Motor neuron (in vitro differentiated cells): ENCODE results near the gene PPM1B. TPM values are rescaled to one million over a fixed set of nuclear protein-coding genes. Genes with fewer than 3 reads are reported as not detected.
A peak's percentile ranks its signal among the peaks of the same experiment; 100 is the strongest.
"Not testable (repeated sequence)": the region's sequence is repeated elsewhere in the genome, so short reads cannot be mapped to it uniquely, and the experiment has no call there.

Source experiments
- ATAC-seq, 8 experiments: fragments of 200-7000 bp; cut with Tn5 transposase; replicated peaks in 6 of 8; 2 replicates each; pipeline ENCODE4 v1.8.0; 2021; ENCODE audit warnings: mild to moderate bottlenecking in 8 of 8, moderate library complexity in 8 of 8
- H3K27ac ChIP-seq, 2 donors: fragments of 250-450 bp; sonication (Bioruptor Pico); 2 replicates each; pipeline ENCODE4 v1.9.0; 2021; ENCODE audit warnings: antibody characterized with exemption in 2 of 2, mild to moderate bottlenecking in 2 of 2, moderate library complexity in 1 of 2
- H3K4me1 ChIP-seq, 2 donors: fragments of 250-450 bp; sonication (Bioruptor Pico); replicated peaks in 1 of 2; 2 replicates each; pipeline ENCODE4 v1.6.1; 2021; ENCODE audit warnings: antibody characterized with exemption in 2 of 2, mild to moderate bottlenecking in 2 of 2, moderate library complexity in 1 of 2
- H3K4me3 ChIP-seq, 5 donors: fragments of 250-450 bp; sonication (Bioruptor Pico); 2 replicates each; pipeline ENCODE4 v1.9.0; 2021; ENCODE audit warnings: antibody characterized with exemption in 5 of 5, mild to moderate bottlenecking in 5 of 5, moderate library complexity in 4 of 5
- WGBS, 10 experiments: fragments of 450-650 bp; shearing (Covaris generic); methylation state at CpG; one replicate each; pipeline ENCODE4 v1.0.0; 2022; 5-methylcytosine and 5-hydroxymethylcytosine counted together
- in situ Hi-C, 9 experiments: fragments of 400-800 bp; cut with MboI; loops; one replicate each; pipeline ENCODE4 v1.15.0; 2021; ENCODE audit warnings: low sequenced_read_pairs in 9 of 9, low pct_unique_long_range_greater_than_20kb in 2 of 9; ENCODE audit not compliant: unreplicated experiment in 9 of 9
- total RNA-seq, 8 experiments: library from RNA; unstranded; fragments of 300-600 nt; gene quantifications; 2 replicates each; pipeline versions ENCODE4 v1.2.3 to v1.2.4, GENCODE V29; 2022

PPM1B gene
- total RNA-seq, 8 experiments from 2014 or later: 22.1 to 48.9 (median 30.9) TPM

DNA sequence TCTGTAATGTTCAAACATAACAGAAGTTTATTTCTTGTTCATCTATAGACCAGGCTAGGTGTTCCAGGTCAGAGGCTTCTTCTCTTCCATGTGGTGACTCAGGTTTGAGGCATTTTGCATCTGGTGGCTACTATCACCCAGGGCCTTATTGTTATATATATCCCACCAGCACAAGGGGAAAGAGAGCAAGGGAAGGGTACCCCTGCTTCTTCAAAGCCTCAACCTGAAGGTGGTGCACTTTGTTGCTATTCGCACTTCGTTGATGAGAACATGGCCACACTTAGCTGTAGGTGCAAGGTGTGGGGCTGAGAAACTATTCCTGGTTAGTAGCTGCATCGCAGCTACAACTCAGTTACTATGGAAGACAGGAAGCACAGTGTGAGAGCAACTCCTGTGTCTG lies 79.2 kb downstream of the PPM1B start:
- Histone ChIP-seq H3K27ac (no peak overlapping the region), H3K4me1 (peaks cover 0 to 3% of the 10 kb centered on the region in 2 donors), H3K4me3 (no peak overlapping the region)
- 78 to 100% (median 90%) methylated on average over 1 to 3 of the region's 3 CpGs; no CpG with 5 or more reads in 4 of the 10 experiments for WGBS, 10 experiments
- ATAC-seq: peak in 1 of 8 experiments; percentile 40
- in situ Hi-C loops: no loop called here

DNA sequence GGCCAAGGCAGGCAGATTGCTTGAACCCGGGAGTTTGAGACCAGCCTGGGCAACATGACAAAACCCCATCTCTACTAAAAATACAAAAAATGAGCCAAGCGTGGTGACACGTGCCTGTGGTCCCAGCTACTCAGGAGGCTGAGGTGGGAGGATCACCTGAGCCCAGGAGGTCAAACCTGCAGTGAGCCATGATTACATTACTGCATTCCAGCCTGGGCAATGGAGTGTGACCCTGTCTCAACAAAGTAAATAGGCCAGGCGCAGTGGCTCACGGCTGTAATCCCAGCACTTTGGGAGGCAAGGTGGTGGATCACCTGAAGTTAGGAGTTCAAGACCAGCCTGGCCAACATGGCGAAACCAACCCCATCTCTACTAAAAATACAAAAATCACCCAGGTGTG lies 80.6 kb downstream of the PPM1B start:
- H3K4me1 ChIP-seq, in situ Hi-C loops, ATAC-seq, H3K27ac ChIP-seq, H3K4me3 ChIP-seq: not testable (repeated sequence)
- WGBS, 10 experiments: 8 to 100% (median 90%) methylated on average over 1 to 5 of the region's 6 CpGs; no CpG with 5 or more reads in 2 of the 10 experiments

DNA sequence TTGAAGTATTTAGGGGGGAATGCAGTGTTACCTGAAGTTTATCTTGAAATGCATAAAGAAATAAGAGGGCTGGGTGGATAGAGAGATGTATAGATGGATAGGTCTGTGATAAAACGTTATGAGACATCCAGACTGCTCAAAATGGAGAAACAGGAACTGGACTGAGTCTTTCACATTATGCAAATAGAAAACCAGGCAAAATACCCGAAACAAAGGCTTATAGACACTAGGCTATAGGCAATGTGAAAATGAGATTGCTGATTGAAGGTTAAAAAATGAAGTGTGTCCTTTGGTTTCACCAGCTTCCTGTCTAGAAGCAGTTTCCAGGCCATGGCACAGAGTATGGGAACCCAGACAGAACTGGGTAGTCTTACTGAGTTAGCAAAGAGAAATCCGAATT lies 81.7 kb downstream of the PPM1B start:
- in situ Hi-C loops: no loop called here
- Histone ChIP-seq H3K27ac (no peak overlapping the region), H3K4me1 (no peaks in the 10 kb centered on the region), H3K4me3 (no peak overlapping the region)
- no peak for ATAC-seq
- 39 to 82% (median 57%) methylated on average over 1 to 3 of the region's 3 CpGs; no CpG with 5 or more reads in 1 of the 10 experiments for WGBS, 10 experiments

DNA sequence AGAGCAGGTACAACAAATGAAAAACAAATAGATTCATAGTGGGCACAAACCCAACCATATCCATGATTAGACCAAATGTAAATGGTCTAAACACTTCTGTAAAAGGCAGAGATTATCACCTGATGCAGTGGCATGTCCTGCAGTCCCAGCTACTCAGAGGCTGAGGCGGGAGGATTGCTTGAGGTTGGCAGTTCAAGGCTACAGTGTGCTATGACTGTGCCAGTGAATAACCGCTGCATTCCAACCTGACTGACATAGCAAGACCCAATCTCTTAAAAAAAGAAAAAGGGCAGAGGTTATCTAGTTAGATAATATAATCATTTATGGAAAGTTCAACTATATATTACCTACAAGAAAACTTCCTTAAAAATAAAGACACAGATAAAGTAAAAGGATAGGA lies 85.3 kb downstream of the PPM1B start:
- in situ Hi-C loops: no loop called here
- Histone ChIP-seq H3K4me3 (no peak overlapping the region), H3K27ac (no peak overlapping the region), H3K4me1 (no peaks in the 10 kb centered on the region)
- no peak for ATAC-seq
- 68 to 100% (median 100%) methylated on average over 1 to 2 of the region's 2 CpGs for WGBS, 10 experiments

DNA sequence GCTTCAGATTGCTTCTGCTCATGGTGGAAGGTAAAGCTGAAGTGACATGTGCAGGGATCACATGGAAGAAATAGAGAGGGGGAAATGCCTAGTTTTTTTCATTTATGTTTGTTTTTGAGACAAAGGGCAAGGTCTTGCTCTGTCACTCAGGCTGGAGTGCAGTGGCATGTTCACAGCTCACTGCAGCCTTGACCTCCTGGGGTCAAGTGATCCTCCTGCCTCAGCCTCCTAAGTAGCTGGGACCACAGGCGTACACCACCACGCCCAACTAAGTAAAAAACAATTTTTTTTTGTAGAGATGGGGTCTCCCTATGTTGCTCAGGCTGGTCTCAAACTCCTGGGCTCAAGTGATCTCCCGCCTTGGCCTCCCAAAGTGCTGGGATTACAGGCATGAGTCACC lies 87.0 kb downstream of the PPM1B start:
- in situ Hi-C loops, H3K27ac ChIP-seq, H3K4me1 ChIP-seq, ATAC-seq, H3K4me3 ChIP-seq: not testable (repeated sequence)
- WGBS, 10 experiments: 80 to 92% (median 90%) methylated on average over 1 to 3 of the region's 3 CpGs; no CpG with 5 or more reads in 7 of the 10 experiments

GRCh38 chr2:44257802-44258201 lies 89.1 kb downstream of the PPM1B start:
- H3K27ac ChIP-seq, in situ Hi-C loops, H3K4me3 ChIP-seq, H3K4me1 ChIP-seq: not testable (repeated sequence)
- 89 to 100% methylated on average over 1 of the region's 1 CpG; no CpG with 5 or more reads in 8 of the 10 experiments for WGBS, 10 experiments
- ATAC-seq: peak in 1 of 8 experiments; percentile 70

DNA sequence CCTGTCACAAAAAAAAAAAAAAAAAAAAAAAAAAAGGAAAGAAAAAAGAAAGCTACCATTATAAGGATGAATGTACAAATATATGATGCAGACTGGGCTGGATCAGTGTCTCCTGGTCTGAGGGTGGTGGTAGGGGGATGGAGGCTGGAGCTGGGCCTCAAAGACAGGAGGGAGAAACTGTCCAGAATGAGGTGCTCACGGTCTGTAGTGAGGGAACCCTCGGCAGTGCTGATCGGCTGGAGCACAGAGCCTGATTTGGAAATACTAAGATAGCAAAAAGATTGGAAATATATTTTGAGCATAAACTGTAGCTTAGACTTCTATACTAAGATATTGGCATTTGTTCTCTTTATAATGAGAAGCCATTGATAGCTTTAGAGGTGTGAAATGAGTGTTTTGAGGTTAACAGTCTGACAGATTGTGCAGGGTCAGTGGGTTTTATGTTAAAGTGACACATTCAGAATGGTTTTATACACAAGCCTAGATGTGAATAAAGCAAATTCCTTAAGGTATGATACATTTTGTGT lies 98.7 kb downstream of the PPM1B start:
- in situ Hi-C loops: no loop called here
- peak overlapping the region in 1 of 2 donors; percentile 52 for H3K27ac ChIP-seq
- H3K4me3 ChIP-seq: no peak overlapping the region
- 69 to 95% (median 82%) methylated on average over 2 to 3 of the region's 3 CpGs; no CpG with 5 or more reads in 3 of the 10 experiments for WGBS, 10 experiments
- peaks cover 9 to 13% of the 10 kb centered on the region in 2 donors for H3K4me1 ChIP-seq
- ATAC-seq: peak in 1 of 8 experiments; percentile 15

DNA sequence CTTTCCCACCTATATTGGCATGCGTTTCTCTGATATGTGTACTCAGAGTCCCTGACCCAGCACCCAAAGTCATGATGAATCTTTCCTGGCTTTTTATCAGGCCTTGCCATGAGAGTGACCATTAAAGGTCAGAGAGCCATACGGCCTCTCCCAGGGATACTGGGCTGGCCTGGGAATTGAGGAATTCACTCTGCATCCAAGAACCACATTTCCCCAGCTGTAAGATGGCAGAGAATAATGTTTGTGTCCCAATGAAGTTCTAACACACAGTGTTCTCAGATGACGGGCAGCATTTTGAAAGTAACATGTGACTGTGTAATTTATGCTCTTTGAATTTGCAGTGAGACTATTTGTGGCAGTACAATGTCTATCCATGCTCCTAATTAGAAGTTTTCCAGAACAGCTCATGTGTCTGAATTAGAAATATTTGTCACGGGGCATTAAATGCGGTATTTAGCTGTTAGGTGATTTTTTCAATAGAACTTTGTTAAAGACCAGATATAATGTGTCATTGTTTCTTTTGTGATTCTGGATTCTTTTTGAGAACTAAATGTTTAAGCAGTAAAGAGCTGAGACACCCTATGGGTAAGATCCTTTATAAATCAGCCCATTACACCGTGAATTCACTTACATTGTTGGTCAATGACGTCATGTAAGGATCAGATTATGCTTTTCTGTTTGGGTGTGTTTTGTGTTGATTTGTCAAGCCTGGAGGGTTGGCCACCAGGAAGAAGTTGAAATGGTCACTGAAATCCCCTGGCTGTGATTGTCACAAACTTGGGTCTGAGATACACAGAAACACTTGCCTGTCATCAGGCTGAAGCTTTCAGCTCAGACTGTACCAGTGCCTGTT lies 99.3 kb downstream of the PPM1B start:
- Histone ChIP-seq H3K4me3 (no peak overlapping the region), H3K27ac (peak overlapping the region in 1 of 2 donors; percentile 52), H3K4me1 (peaks cover 9 to 13% of the 10 kb centered on the region in 2 donors)
- 0 to 80% (median 55%) methylated on average over 2 to 7 of the region's 7 CpGs; no CpG with 5 or more reads in 1 of the 10 experiments for WGBS, 10 experiments
- in situ Hi-C loops: no loop called here
- peak; percentile 54 to 96 (median 89) for ATAC-seq

DNA sequence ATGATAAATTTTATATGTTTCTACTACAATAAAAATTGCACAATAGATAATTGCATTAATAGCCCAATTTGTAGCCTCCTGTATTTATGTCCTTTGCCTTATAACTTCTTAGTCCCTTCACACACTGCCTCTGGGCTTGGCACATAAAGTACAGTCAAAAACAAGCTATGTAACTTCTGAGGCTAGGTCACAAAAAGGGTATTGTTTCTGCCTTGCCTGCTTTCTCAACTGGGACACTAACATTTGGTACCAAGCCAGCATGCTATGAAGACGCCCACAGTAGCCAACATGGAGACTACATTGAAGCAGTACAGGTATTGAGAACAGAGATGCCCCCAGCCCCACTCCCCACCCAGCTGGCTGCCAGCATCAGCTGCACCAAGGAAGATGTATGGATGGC lies 101.2 kb downstream of the PPM1B start:
- peaks cover 9 to 13% of the 10 kb centered on the region in 2 donors for H3K4me1 ChIP-seq
- in situ Hi-C loops: no loop called here
- no peak overlapping the region for H3K4me3 ChIP-seq
- no peak for ATAC-seq
- WGBS, 10 experiments: 0 to 100% (median 57%) methylated on average over 1 of the region's 1 CpG; no CpG with 5 or more reads in 7 of the 10 experiments
- H3K27ac ChIP-seq: no peak overlapping the region

DNA sequence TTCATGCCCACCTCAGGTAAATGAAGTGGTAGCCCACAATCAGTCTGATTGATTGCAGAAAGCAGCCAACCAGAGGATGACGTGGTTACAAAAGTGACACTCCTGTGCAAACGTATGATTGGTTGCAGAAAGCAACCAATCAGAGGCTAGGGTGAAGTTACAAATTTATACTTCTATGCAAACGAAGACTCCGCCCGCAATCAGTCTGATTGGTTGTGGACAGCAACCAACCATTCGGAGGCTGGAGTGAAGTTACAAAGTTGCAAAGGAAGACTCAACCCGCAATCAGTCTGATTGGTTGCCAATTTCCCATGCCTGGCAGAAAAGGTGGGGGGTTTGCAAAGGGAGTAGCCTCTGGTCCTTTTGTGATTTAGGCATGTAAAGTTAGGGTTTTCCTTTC lies 102.6 kb downstream of the PPM1B start:
- no peak overlapping the region for H3K27ac ChIP-seq
- WGBS, 10 experiments: 72 to 100% (median 93%) methylated on average over 1 to 6 of the region's 7 CpGs; no CpG with 5 or more reads in 2 of the 10 experiments
- no peak overlapping the region for H3K4me3 ChIP-seq
- no peak for ATAC-seq
- H3K4me1 ChIP-seq: peaks cover 9 to 13% of the 10 kb centered on the region in 2 donors
- in situ Hi-C loops: no loop called here

GRCh38 chr2:44273076-44273475 lies 104.4 kb downstream of the PPM1B start:
- in situ Hi-C loops: no loop called here

DNA sequence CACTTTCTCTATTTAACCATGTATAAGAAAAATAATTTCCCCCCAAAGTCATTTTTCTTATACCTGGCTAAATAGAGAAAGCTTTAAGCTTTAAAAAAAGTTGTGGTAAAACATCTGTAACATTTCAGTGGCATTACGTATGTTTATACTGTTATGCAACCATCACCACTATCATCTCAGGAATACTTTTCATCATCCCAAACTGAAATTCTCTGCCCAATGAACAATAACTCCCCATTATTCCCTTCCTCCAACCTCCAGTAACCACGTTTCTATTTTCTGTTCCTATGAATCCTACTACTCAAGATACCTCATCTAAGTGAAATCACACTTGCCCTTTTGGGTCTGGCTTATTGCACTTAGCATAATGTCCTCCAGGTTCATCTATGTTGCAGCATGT lies 104.9 kb downstream of the PPM1B start:
- ATAC-seq: no peak
- in situ Hi-C loops: no loop called here
- no peak overlapping the region for H3K4me3 ChIP-seq
- 25 to 100% (median 75%) methylated on average over 1 to 2 of the region's 2 CpGs for WGBS, 10 experiments
- no peaks in the 10 kb centered on the region for H3K4me1 ChIP-seq
- no peak overlapping the region for H3K27ac ChIP-seq

More at GRCh38 chr2:44273076-44273475, 104.4 kb downstream of the PPM1B start:
- WGBS, 10 experiments: 0 to 83% (median 43%) methylated on average over 1 to 3 of the region's 3 CpGs; no CpG with 5 or more reads in 2 of the 10 experiments
- peak in 2 of 8 experiments; percentile 25 to 43 for ATAC-seq
- Histone ChIP-seq H3K4me3 (no peak overlapping the region), H3K4me1 (peaks cover 4% of the 10 kb centered on the region in 2 donors), H3K27ac (no peak overlapping the region)

DNA sequence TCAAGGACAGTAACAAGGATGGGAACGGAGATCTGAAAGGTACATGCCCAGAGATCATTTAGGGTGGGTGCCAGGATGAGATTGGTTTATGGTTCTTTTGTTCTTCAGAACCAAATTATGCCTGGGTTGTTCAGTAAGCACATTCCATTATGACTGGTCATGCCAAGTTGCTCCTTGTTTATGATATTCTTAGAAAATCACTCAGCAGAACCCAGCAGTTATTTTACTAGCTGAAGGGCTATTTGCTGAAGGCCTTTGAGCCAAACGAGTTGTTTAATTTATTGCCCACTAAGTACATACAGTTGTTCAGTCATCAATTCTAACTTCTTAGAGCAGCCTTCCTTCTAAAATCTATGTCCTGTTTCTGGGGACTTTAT lies 107.2 kb downstream of the PPM1B start:
- Histone ChIP-seq H3K4me3 (no peak overlapping the region), H3K4me1 (no peaks in the 10 kb centered on the region), H3K27ac (no peak overlapping the region)
- peak in 1 of 8 experiments; percentile 83 for ATAC-seq
- 0 to 100% (median 50%) methylated on average over 1 to 2 of the region's 2 CpGs; no CpG with 5 or more reads in 3 of the 10 experiments for WGBS, 10 experiments
- in situ Hi-C loops: loop anchor here in 1 of 9 experiments (25.0 kb wide), 1 partner anchor 189 kb away; no protein-coding TSS in a partner anchor
